Superior temporal gyrus (tissue), 1 donor: Measurements from ENCODE around the gene CREB3L1.

Source experiments
- DNase-seq: peaks from one replicate; pipeline ENCODE4 v3.0.0-alpha.2; 2016; ENCODE audit errors: extremely low spot score

Gene CREB3L1

DNA sequence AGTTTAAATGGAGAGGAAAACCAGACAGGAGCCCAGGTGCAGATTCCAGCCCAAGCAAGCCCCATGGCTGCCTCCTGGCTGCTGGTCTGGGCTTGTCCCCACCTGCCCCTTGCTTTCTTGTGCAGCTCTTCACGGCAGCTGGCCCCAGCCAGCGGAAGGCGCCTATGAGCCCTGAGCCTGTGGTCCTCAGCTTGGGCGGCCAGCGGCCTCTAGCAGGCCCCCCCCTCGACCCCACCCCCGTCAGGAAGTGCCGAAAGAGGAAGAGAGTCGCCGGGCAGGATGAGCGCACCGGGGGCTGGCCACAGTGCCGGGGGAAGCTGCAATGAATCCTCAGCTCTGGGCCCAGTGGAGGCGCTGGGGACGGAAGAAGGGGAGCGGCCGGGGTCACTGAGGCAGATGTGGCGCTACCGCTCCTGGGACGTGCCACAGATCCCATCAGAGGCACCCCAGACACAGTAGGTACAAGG is 67.7 kb downstream of the CREB3L1 start:
- DNase-seq, result peak; percentile 4

DNA sequence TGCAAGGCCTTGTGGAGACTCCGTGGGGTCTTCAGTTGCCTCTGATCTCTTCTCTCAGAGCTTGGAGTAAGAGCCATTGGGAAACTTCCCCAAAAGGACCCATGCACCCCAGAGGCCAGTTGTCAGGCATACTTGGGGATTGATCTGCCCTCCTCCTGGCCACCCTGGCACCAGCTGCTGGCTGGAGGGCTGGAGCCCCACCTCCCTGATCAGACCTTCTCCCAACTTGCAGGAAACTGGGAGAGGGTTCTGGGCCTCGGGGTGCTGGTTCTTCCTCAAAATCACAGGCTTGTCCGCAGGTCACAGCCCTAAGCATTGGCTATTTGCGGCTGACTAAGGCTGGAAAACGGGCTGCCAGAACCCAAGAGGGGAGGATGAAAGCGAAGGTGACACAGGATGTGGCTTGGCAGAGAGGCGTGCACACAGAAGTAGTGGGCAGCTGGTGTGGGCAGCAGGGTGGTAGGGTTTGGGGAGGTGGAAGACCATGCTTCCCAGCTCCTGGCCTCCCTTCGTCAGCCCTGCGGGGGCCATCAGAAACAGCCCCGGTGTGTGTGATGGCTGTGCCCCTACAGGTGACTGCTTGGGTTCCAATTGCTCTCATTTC is 68.5 kb downstream of the CREB3L1 start:
- no peak for DNase-seq

DNA sequence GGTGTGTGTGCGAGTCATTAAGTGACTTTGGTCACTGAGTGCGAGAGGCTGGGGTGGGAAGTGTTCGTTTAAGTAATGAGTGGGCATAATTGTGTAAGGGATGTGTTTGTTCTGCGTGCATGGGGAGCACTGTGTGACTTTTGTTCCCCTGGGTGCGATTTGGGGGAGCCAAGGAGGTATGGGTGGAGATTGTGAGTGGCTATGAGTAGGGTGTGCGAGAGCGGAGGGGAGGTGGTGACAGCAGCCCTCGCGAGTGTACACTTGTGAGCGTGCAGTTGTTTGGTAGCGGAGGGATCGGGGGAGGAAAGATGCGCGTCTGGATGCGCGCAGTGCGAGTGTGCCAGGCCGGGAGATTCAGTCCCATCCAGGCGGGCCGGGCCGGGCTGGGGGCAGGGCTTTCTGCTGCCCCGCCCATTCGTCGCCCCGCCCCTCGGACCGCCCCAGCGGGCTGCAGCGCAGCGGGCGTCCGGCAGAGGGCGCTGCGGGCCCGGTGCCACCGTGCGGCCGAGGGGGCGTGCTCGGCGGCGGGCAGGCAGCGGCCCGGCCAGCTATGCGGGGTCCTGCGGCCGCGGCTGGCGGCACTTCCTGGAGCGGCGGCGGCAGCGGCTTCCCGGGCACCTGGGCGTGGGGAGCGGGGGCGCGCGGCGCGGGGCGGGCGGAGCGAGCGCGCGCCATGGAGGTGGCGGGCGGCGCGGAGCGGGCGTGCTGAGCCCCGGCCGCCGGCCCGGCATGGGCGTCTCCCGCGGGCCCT is 69.6 kb downstream of the CREB3L1 start, which contains the start of gene DGKZ:
Gene DGKZ (plus strand): TSS at position 578 of the 751 bp plus-strand sequence. CDS start 197 bp downstream, outside the sequence.
- peak; percentile 85 for DNase-seq

DNA sequence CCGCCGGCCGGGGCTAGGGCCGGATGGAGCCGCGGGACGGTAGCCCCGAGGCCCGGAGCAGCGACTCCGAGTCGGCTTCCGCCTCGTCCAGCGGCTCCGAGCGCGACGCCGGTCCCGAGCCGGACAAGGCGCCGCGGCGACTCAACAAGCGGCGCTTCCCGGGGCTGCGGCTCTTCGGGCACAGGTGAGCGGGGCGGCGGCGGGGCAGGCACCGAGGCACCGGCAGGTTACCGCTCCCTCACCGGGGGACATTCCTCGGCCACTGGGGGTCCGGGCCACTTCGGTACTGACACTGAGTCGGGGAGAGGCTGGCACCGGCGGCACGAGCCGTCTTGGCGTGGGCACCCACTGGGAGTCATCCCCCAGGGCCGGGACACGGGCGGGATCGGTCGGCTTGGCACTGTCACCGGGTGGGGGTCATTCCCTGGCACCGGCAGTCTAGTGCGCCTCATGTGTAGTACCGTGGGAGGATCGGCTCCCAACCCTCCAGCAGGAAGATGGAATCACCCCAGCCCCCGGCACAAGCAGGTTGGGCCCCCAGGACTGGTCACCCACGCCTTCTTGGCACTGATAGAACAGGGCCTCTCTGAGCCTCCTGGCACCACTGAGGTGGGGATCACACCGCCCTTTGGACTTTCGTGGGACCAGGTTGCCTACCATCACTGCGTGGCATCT is 70.3 kb downstream of the CREB3L1 start:
- no peak for DNase-seq

DNA sequence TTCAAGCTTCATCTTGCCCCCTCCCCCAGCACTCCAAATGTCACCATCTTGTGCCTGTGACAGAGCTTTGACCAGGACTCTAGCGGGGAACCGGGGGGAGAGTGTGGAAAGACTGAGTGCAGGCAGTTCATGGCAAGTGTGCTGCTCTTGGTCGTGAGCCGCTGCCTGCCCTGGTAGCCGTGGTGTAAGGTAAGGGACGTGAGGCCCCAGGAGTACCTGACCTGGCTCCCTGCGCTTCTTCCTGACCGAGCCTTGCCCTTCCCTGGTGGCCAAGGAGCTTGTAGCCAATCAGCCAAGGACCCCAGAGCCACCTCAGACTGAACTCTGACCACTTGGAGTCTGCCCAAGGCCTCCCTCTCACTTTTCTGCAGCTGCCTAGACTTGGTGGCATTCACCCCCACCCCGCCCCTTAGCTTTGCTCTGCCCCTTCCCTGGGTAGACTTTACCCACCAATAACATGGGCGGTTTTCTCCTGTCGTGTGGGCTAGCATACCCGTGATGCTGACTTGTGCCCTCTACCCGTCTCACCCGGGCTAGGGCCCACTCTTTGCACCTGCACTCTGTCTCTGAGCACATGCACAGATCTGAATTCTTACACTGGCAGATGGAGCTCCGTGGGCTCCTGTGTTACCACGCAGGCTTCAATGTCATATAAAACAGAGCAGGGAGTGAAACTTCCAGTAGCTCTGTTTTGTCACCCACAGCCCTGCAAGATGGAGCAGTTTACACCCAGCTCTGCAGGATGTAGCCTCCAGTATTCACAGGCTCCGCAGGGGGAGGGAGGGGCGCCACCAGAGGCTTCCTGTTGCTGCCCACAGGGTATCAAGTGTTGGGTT is 71.3 kb downstream of the CREB3L1 start:
- no peak for DNase-seq

DNA sequence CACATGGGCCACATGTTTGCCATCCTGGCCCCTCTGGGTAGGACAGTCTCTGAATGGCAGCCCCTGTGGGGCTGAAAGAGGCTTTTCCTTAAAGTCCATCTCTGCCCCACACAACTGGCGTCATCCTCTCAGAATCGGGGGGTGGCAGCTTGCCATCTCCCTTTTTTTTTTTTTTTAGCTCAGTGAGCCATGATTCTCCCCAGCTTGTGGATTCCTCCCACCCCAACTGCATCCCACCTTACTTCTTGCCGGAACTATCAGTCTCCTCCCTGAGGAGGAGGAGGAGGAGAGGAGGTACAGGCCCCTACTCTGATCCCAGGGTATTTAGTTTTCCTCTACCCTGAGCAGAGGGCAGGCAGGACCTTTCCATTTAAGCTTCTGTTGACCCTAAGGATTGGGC is 73.2 kb downstream of the CREB3L1 start:
- DNase-seq, result no peak

DNA sequence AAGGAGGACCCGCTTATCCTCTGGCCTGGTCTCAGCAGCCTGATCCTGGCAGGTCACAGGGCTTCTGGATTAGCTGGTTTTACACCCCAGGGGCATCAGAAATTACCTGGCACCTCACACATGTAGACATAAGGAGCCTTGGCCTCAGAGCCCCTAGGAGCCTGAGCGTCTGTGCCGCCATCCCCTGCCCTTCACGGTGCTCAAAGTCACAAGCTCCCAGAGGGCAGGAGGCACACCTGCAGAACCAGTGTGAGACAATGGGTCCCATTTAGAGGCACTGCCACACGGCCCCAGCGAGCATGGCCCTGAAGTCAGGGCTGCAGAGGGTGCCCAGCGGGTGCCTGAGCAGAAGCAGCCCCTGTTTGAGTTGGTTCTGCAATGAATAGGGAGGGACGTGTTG is 73.7 kb downstream of the CREB3L1 start:
- DNase-seq, result no peak

DNA sequence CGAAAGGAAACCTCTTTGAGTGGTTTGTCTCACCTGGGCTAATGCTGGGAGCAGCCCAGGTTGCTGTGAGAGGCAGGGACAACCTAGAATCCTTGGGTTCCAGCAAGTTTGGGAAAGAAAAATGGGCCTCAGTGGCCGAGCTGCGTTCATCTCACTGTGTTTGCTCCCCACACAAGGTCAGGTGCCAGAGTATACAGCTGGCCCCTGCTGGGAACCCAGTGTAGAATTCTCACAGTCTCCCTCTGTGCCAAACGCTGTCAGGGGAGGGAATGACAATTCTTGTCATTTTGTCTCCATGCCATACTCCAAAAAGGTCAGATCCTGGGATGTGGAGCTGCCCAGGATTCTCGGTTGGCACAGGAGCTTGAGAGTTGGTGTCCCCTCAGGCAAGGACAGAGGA is 74.1 kb downstream of the CREB3L1 start:
- no peak for DNase-seq

DNA sequence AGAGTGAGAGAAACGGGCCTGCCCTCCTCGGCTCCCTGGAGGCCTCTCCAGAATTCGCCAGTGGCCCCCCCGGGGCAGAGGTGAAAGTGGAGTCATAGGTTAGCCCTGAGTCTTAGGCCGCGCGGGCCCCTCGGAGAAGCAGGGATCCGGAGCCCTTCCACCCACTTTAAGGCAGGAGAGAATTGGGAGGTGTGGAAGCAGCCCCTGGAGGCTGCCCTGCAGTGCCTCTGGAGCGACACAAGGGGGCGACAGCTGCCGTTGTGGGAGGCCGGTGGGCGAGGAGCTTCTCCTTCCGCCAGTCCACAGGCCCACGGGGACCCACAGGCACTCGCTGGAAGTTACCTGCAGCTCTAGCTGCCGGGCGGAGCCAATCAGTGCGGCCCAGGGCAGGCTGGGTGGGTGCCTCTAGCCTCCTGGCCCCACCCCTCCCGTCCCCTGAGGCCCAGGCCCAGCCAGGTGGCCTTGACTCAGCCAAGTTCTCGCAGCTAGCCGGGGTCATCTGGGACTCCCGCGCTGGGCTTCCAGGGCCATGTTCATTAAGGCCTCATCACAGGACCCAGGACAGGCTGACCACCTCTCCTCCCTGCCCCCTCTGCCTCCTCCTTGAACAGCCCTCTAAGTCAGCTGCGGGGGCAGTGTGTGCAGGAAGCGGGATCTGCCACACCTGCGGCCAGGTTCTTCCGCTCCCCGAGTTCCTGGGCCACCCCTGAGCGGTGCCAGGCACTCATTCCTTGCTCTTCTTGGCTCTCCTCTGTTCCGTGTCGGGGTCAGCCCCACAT is 74.8 kb downstream of the CREB3L1 start:
- no peak for DNase-seq

DNA sequence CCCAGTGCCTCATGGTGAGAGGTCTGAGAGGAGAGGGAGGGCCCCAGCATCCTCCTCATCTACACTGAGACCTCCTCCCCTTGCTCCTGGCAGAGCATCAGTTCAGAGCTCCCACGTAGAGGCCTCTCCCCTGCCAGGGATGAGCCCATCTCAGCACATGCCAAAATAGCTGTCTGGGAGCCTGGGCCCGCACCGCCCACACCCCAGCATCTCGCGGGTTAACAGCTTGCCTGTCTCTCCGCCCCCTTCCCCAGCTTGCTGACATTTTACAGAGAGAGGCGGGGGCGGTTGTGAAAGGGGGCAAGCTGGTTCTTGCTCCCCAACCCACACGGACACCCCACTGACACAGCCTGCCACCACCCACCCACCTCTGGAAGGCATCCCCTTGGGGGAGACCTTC is 76.2 kb downstream of the CREB3L1 start:
- no peak for DNase-seq

DNA sequence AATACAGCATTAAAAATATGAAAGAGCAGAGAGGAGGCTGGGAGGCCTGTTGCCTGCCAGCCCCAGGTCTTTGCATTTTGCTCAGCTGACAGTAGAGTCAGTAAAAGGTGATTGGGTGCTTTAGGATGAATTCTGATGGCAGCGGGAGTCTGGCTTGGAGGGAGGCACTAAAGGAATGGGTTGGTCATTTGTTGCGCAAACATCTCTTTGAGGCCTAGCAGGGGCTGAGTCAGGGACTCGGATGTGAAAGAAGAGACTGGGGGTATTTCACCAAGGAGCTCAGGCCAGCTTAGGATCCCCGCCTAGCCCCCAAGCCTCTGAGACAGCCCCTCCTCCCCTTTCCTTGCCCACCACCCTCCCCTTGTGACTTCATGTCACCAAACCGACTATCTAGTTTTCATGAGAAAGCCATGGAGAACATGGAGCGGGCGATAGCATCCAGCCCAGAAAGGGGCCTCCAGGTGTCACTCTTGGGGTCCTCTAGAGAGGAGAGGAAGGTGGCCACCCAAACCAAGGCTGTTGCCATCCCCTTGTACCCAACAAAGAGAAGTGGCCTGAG is 79.5 kb downstream of the CREB3L1 start:
- no peak for DNase-seq

DNA sequence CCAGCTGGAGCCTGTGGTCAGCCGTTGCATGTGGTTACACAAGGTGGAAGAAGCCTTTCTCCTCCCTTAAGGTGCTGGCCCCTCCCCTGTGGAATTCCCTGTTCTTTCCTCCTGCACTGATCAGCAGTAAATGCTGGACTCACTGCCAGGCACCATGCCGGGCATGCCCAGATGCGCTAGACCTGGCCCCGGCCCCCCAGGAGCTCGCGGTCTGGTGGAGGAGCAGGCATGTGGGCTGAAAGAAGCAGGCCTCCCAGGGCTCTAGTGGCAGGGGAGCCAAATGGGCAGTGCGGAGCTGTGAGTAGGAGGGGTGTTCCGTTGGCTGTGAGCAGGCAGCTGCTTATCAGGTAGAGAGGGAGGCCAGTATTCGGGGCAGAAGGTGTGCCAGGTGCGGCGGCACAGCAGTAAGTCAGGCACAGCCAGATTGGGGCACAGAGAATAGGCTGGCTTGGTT is 80.0 kb downstream of the CREB3L1 start:
- DNase-seq, result no peak

DNA sequence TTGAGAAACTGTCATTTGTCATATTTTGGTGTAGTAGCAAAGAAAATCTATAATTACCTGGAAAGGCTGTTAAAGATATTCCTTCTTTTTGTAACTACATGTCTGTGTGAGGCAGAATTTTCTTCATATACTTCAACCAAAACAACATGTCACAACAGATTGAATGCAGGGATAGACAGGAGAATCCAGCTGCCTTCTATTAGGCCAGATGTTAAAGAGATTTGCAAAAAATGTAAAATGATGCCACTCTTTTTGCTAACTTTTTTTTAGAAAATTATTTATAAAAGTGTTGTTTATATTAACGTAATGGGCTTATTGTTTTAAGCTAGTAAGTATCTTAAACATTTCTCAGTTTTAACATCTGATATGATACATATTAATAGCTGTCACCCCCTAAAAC is 82.5 kb downstream of the CREB3L1 start:
- no peak for DNase-seq

DNA sequence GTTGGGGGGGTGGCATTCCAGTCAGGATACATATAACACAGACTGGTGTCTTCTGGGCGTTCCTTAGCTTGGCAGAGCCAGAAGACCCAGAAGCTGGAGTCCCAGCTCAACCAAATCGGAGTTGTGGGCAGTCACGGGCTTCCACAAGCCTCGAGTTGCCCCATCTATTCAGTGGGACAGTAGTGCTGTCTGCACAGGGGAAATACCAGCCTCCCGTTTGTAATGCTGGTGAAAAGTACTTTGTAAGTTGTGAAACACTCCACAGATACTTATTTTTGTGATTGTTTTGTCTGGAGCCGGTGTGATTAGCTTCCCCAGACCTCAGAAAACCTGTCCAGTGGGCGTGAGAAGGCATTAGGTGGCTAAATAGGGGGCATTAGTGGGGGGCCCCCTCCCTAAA is 83.4 kb downstream of the CREB3L1 start:
- no peak for DNase-seq

DNA sequence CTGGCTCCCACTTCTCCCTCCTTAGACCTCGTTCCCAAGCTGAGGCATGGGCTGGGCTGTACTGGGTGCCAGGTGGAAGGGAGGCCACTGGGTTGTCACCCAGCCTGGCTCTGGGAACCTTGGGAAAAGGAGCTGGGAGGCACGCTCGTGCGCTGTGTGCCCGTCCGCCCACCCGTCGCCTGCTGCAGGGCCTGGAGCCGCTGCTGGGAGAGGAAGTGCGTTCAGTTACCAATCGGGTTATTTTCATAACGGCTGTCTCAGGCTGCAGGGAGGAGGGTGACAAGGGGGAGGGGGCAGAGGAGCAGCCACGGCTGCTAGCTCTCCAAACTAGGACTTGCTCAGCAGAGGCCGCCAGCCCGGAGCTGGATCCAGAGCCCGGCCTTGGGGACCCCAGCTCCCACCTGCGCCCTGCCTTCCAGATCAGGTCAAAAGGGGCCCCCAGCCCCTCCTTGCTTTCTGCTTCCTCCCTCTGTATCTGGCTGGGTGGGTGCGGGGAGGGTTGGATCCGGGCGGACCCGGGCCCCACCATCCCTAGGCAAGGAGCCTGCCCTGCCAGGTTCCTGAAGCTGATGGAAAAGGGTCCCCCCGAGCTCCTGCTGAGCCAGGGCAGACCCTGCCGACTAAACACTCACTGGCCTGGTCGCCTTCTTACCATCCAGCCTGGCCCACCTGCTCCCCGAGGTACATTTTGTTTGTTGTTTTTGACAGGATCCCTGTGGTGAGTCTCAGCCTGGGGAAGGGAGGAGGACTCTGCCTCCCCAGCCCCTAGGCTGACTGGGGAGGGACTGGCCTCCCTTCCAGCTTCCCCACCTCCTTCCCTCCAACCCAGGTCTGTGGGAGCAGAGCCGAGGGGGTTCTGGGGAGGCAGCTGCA is 84.1 kb downstream of the CREB3L1 start:
- DNase-seq, result peak; percentile 68

DNA sequence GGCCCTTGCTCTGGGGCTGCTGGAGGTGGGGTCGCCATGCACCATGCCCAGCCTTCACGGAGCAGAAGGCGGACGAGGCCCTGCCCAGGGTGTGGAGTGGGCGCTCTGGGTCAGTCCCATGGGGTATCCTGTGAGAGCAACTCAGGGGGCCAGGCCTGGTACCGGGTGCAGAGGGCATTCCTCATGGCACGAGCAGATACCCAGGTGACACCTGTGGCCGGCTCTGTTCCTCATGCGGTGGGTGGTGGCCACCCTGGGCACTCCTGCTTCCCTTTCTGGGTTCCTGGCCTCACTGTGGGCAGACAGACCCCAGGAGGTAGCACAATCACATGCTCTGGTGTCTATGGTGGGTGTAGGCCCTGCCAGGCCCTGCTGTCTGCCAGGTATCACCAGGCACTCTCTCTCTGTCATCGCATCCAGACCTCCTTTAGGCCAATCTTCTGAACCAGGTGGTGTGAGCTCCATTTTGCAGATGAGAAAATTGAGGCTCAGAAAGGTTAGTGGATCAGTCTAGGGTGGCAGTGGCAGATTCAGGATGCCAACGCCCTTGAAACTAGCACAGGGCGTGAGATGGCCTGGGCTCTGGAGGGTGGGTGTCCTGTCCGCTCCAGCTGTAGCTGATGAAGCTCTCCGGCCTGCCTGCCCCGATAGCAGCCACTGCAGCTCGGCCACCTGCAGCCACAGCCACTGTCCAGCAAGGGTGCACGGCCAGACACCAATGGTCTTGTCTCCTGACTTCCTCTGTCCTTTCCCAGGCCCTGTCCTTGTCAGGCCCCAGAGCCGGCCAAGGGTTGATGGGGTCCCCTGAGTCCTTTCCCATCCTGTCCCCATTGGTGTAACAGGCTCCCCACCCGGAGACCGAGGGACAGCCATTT is 84.9 kb downstream of the CREB3L1 start:
- DNase-seq, result no peak

DNA sequence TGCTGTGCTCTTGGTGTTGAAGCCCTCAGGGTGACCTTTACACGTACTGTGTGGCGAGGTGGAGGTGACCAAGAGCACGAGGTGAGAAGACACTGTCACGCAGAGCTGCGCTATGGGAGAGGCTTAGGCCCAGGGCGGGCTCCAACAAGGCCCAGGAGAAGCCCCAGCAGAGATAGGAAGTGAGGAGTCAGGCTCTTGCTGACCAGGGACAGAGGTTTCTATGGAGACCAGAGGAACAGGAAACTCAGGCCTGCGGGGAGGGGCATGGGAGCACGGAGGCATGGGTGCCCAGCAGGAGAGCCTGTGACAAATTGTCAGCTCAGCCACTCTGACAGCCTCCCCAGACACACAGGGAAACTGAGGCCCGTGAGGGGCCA is 85.6 kb downstream of the CREB3L1 start:
- peak; percentile 60 for DNase-seq

DNA sequence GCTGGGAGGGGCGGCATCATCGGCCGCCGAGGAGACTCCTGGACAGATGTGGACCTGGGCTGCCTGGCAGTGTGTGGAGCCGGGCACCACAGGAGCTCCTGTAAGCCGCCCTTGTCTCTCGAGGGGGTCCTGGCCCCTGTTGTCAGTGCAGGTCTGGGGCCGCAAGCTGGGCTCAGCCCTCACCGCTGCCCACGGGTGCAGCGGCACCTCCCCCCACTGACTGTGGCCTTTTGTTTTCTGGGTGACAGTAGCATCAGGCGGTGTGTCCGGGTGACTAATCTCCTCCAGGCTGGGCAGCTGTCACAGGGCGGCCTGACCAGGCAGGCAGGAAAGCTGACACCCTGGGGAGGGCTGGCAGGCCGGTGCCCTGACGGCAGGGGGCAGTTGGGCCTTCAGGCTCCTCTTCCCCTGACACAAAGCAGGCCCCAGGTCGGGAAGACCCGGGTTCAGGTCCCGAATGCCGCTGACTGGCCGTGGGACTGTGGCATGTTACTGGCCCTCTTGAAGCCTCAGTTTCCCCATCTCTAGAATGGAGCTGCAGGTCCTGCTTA is 86.1 kb downstream of the CREB3L1 start:
- DNase-seq, result peak; percentile 87
